ENCODE measurements around the gene SHROOM3.

- TF ChIP-seq CTCF (IDR thresholded peaks at IDR 0.05) (no peak), POLR2A (IDR thresholded peaks at IDR 0.05) (no peak)
These were observed 27.4 kb upstream of the SHROOM3 start for GRCh38 chr4:76407440-76408119.
